Omental fat pad (tissue), 4 donors: ENCODE measurements around the gene FBXO38. TPM values are rescaled to one million over a fixed set of nuclear protein-coding genes. Genes with fewer than 3 reads are reported as not detected.
"Not testable (repeated sequence)": the region's sequence is repeated elsewhere in the genome, so short reads cannot be mapped to it uniquely, and the experiment has no call there.

Source experiments
- ATAC-seq: fragments of 150-250 bp; one replicate; pipeline ENCODE4 v1.9.1; 2016; ENCODE audit warnings: mild to moderate bottlenecking, moderate library complexity; ENCODE audit not compliant: low FRiP score
- DNase-seq: peaks from one replicate; pipeline ENCODE4 v3.0.0-alpha.2; 2019; ENCODE audit warnings: low spot score
- CTCF ChIP-seq, 3 donors: fragments of 450-650 bp; IDR thresholded peaks; one replicate each; pipeline ENCODE4 v1.5.1; 2016 to 2017; ENCODE audit warnings: antibody characterized with exemption in 3 of 3, mild to moderate bottlenecking in 3 of 3, moderate library complexity in 2 of 3
- total RNA-seq, 4 donors: library from RNA; depleted of rRNA; stranded (reverse); fragments of >200 nt; gene quantifications; one replicate each; pipeline ENCODE4 v1.1.0, GENCODE V29; 2016

Gene FBXO38
- total RNA-seq, 4 donors from 2014 or later: 27.1 to 82.5 (median 53.6) TPM

GRCh38 chr5:148465381-148466235 is 81.8 kb downstream of the FBXO38 start:
- DNase-seq: no peak
- TF ChIP-seq CTCF (IDR thresholded peaks at IDR 0.05): no peak
- ATAC-seq: no peak

- TF ChIP-seq CTCF (IDR thresholded peaks at IDR 0.05): no peak
- ATAC-seq (no peak), DNase-seq (no peak)
Observed at GRCh38 chr5:148466236-148466580, 82.5 kb downstream of the FBXO38 start.

GRCh38 chr5:148467958-148468357 is 84.2 kb downstream of the FBXO38 start:
- ATAC-seq (no peak), DNase-seq (no peak)
- TF ChIP-seq CTCF (IDR thresholded peaks at IDR 0.05): no peak

- not testable (repeated sequence) for DNase-seq
Observed at GRCh38 chr5:148468746-148469145, 85.0 kb downstream of the FBXO38 start.

GRCh38 chr5:148469501-148469935 is 85.8 kb downstream of the FBXO38 start:
- no peak for ATAC-seq
- no peak for DNase-seq
- TF ChIP-seq CTCF (IDR thresholded peaks at IDR 0.05): no peak

More at GRCh38 chr5:148468746-148469145, 85.0 kb downstream of the FBXO38 start:
- not testable (repeated sequence) for ATAC-seq

GRCh38 chr5:148471379-148471778 is 87.6 kb downstream of the FBXO38 start:
- no peak for ATAC-seq
- no peak for TF ChIP-seq CTCF (IDR thresholded peaks at IDR 0.05)
- no peak for DNase-seq

- ATAC-seq (no peak), DNase-seq (no peak)
- no peak for TF ChIP-seq CTCF (IDR thresholded peaks at IDR 0.05)
Observed at GRCh38 chr5:148474025-148474511, 90.3 kb downstream of the FBXO38 start.
